GM21423 (cell line): ENCODE results near the gene NDUFAB1.
A peak's percentile ranks its signal among the peaks of the same experiment; 100 is the strongest.
"Not testable (repeated sequence)": the region's sequence is repeated elsewhere in the genome, so short reads cannot be mapped to it uniquely, and the experiment has no call there.

ENCODE experiments used
- ATAC-seq: cut with Tn5 transposase; IDR thresholded peaks from one replicate; pipeline ENCODE4 v1.9.1; 2021; ENCODE audit warnings: mild to moderate bottlenecking, moderate library complexity; ENCODE audit not compliant: unreplicated experiment

The NDUFAB1 gene

GRCh38 chr16:23556881-23557778 is 39.0 kb downstream of the NDUFAB1 start, which contains the start of the genes EARS2 and UBFD1:
TSS of gene EARS2 (minus strand) at chr16:23557350. CDS start at chr16:23557343, 7 bp downstream.
TSS of gene UBFD1 (plus strand) at chr16:23557727. CDS start at chr16:23557743, 16 bp downstream.
- peak; percentile 89 for ATAC-seq

GRCh38 chr16:23554536-23554935 is 41.6 kb downstream of the NDUFAB1 start:
- ATAC-seq = no peak

GRCh38 chr16:23552161-23552560 is 44.0 kb downstream of the NDUFAB1 start:
- no peak for ATAC-seq

- no peak for ATAC-seq
Measured at GRCh38 chr16:23549938-23550337, 46.2 kb downstream of the NDUFAB1 start.

- no peak for ATAC-seq
Measured at GRCh38 chr16:23544436-23544835, 51.7 kb downstream of the NDUFAB1 start.

GRCh38 chr16:23540817-23541178 is 55.3 kb downstream of the NDUFAB1 start:
- ATAC-seq = not testable (repeated sequence)

- ATAC-seq = no peak
Measured at GRCh38 chr16:23539984-23540816, 55.9 kb downstream of the NDUFAB1 start.

- no peak for ATAC-seq
Measured at GRCh38 chr16:23538919-23539278, 57.2 kb downstream of the NDUFAB1 start.

- ATAC-seq = no peak
Measured at GRCh38 chr16:23537390-23537789, 58.7 kb downstream of the NDUFAB1 start.

- ATAC-seq = no peak
Measured at GRCh38 chr16:23535901-23536300, 60.2 kb downstream of the NDUFAB1 start.

GRCh38 chr16:23534868-23535860 is 61.0 kb downstream of the NDUFAB1 start:
- no peak for ATAC-seq

- no peak for ATAC-seq
Measured at GRCh38 chr16:23532448-23532847, 63.7 kb downstream of the NDUFAB1 start.
